GM23338 (cell line): ENCODE data around the gene SELENON. TPM values are rescaled to one million over a fixed set of nuclear protein-coding genes. Genes with fewer than 3 reads are reported as not detected.

Experiments used
- ATAC-seq: fragments of 200-7000 bp; cut with Tn5 transposase; 3 replicates; pipeline ENCODE4 v1.9.1; 2020
- DNase-seq: peaks from one replicate; pipeline ENCODE4 v3.0.0-alpha.2; 2015; ENCODE audit warnings: low spot score
- H2AFZ ChIP-seq: fragments of 200-600 bp; sonication (generic); 2 replicates; pipeline ENCODE4 v1.8.0; 2016; ENCODE audit warnings: antibody characterized with exemption, mild to moderate bottlenecking, moderate library complexity
- H3F3A ChIP-seq: fragments of 200-600 bp; sonication (generic); replicated peaks from 2 replicates; pipeline ENCODE4 v1.8.0; 2017; ENCODE audit warnings: antibody characterized with exemption, mixed run types, low read depth
- H3K27ac ChIP-seq: fragments of 200-600 bp; sonication (generic); 2 replicates; pipeline ENCODE4 v1.6.1; 2016; ENCODE audit warnings: low read depth
- H3K27me3 ChIP-seq: fragments of 200-600 bp; sonication (generic); 2 replicates; pipeline ENCODE4 v1.8.0; 2016; ENCODE audit warnings: mild to moderate bottlenecking, mixed run types, moderate library complexity; ENCODE audit not compliant: insufficient read depth
- H3K36me3 ChIP-seq: fragments of 200-600 bp; sonication (generic); 2 replicates; pipeline ENCODE4 v1.8.0; 2016; ENCODE audit warnings: mild to moderate bottlenecking; ENCODE audit not compliant: insufficient read depth
- H3K4me1 ChIP-seq: fragments of 200-600 bp; sonication (generic); 2 replicates; pipeline ENCODE4 v1.8.0; 2016; ENCODE audit warnings: mild to moderate bottlenecking, moderate library complexity; ENCODE audit not compliant: insufficient read depth
- H3K4me2 ChIP-seq: fragments of 200-600 bp; sonication (generic); 2 replicates; pipeline ENCODE4 v1.7.1; 2017; ENCODE audit warnings: mixed run types
- H3K4me3 ChIP-seq: fragments of 200-600 bp; sonication (generic); 2 replicates; pipeline ENCODE4 v1.6.1; 2016; ENCODE audit warnings: mixed run types
- H3K79me2 ChIP-seq: fragments of 200-600 bp; sonication (generic); replicated peaks from 2 replicates; pipeline ENCODE4 v1.8.0; 2017; ENCODE audit warnings: mild to moderate bottlenecking; ENCODE audit not compliant: insufficient read depth
- H3K9me2 ChIP-seq: fragments of 200-600 bp; sonication (generic); 2 replicates; pipeline ENCODE4 v1.8.0; 2017; ENCODE audit not compliant: insufficient read depth
- H4K20me1 ChIP-seq: fragments of 200-600 bp; sonication (generic); replicated peaks from 2 replicates; pipeline ENCODE4 v1.8.0; 2017; ENCODE audit warnings: mild to moderate bottlenecking; ENCODE audit not compliant: insufficient read depth
- H3K27ac Mint-ChIP-seq: 2 replicates; pipeline ENCODE4 v1.8.0; 2020; ENCODE audit warnings: inconsistent platforms, mild to moderate bottlenecking, moderate library complexity, mixed read lengths
- H3K27me3 Mint-ChIP-seq: 3 replicates; pipeline ENCODE4 v1.8.0; 2022; ENCODE audit warnings: low read depth, mild to moderate bottlenecking, moderate library complexity, mixed read lengths, inconsistent platforms; ENCODE audit not compliant: insufficient read depth, poor library complexity
- H3K36me3 Mint-ChIP-seq: 3 replicates; pipeline ENCODE4 v1.8.0; 2021; ENCODE audit warnings: low read depth, mild to moderate bottlenecking, inconsistent platforms, moderate library complexity, mixed read lengths
- H3K4me1 Mint-ChIP-seq: 3 replicates; pipeline ENCODE4 v1.8.0; 2020; ENCODE audit warnings: mild to moderate bottlenecking, inconsistent platforms, mixed read lengths
- H3K4me3 Mint-ChIP-seq: 3 replicates; pipeline ENCODE4 v1.8.0; 2021; ENCODE audit warnings: moderate library complexity, mild to moderate bottlenecking, inconsistent platforms, mixed read lengths
- H3K9me3 Mint-ChIP-seq: 3 replicates; pipeline ENCODE4 v1.8.0; 2020; ENCODE audit warnings: moderate library complexity, mild to moderate bottlenecking, inconsistent platforms, mixed read lengths
- CREB1 ChIP-seq: fragments of 250-450 bp; sonication (Bioruptor Pico); IDR thresholded peaks from 2 replicates; pipeline ENCODE4 v1.5.0; 2020; ENCODE audit warnings: low read depth, mild to moderate bottlenecking, moderate library complexity
- EZH2 ChIP-seq: fragments of 200-600 bp; sonication (generic); IDR thresholded peaks from one replicate; pipeline ENCODE4 v1.8.0; 2017; ENCODE audit warnings: antibody characterized with exemption, mild to moderate bottlenecking, low read depth; ENCODE audit not compliant: unreplicated experiment
- EZH2phosphoT487 ChIP-seq: fragments of 200-600 bp; sonication (generic); IDR thresholded peaks from one replicate; pipeline ENCODE4 v1.8.1; 2018; ENCODE audit warnings: antibody characterized with exemption; ENCODE audit not compliant: unreplicated experiment
- JUNB ChIP-seq: IDR thresholded peaks from one replicate; pipeline ENCODE4 v1.6.1; 2016; ENCODE audit warnings: antibody characterized with exemption; ENCODE audit not compliant: unreplicated experiment
- NANOG ChIP-seq: IDR thresholded peaks from 2 replicates; pipeline ENCODE4 v1.6.1; 2016; ENCODE audit warnings: antibody characterized with exemption, borderline replicate concordance
- POLR2AphosphoS5 ChIP-seq: IDR thresholded peaks from 2 replicates; pipeline ENCODE4 v1.6.1; 2016; ENCODE audit warnings: antibody characterized with exemption, low read depth
- STAT1 ChIP-seq: IDR thresholded peaks from one replicate; pipeline ENCODE4 v1.6.1; 2016; ENCODE audit warnings: antibody characterized with exemption; ENCODE audit not compliant: unreplicated experiment
- ZNF114 ChIP-seq: fragments of 250-450 bp; sonication (Bioruptor Pico); IDR thresholded peaks from 2 replicates; pipeline ENCODE4 v1.5.0; 2020; ENCODE audit warnings: mild to moderate bottlenecking, moderate library complexity
- ZNF331 ChIP-seq: fragments of 250-450 bp; sonication (Bioruptor Pico); IDR thresholded peaks from 2 replicates; pipeline ENCODE4 v1.5.0; 2020; ENCODE audit warnings: low read depth, mild to moderate bottlenecking, moderate library complexity
- polyA plus RNA-seq: library from polyadenylated mRNA; unstranded; fragments of >200 nt; fragmentation: Nextera tagmentation; extraction: Ambion mirVana; gene quantifications from 2 replicates; pipeline ENCODE4 v1.2.1, GENCODE V29; 2016
- total RNA-seq: library from RNA; depleted of rRNA; stranded (reverse); fragments of >200 nt; shearing (Covaris generic); gene quantifications from 2 replicates; pipeline ENCODE4 v1.2.3, GENCODE V29; 2014
- TF ChIP-seq, protein P1 (sequence below): IDR thresholded peaks from one replicate; pipeline ENCODE4 v1.6.1; 2018; ENCODE audit warnings: antibody characterized with exemption; ENCODE audit not compliant: unreplicated experiment
- TF ChIP-seq, protein P2 (sequence below): IDR thresholded peaks from 2 replicates; pipeline ENCODE4 v1.6.1; 2016; ENCODE audit warnings: antibody characterized with exemption
- TF ChIP-seq, protein P3 (sequence below), 2 experiments: fragments of 200-600 bp in 1 of 2; sonication (generic) in 1 of 2; conservative IDR thresholded peaks; 2 replicates each; pipeline versions ENCODE4 v1.5.1 to v1.6.1; 2016 to 2017; ENCODE audit warnings: antibody characterized with exemption in 2 of 2, low read depth in 2 of 2, mild to moderate bottlenecking in 2 of 2, moderate library complexity in 1 of 2
- TF ChIP-seq, protein P4 (sequence below): fragments of 250-450 bp; sonication (Bioruptor Pico); IDR thresholded peaks from 2 replicates; pipeline ENCODE4 v1.5.0; 2020; ENCODE audit warnings: mild to moderate bottlenecking, moderate library complexity

SELENON gene
- total and polyA plus RNA-seq, 2 experiments from 2014 or later: 17.9 to 93.2 TPM

DNA sequence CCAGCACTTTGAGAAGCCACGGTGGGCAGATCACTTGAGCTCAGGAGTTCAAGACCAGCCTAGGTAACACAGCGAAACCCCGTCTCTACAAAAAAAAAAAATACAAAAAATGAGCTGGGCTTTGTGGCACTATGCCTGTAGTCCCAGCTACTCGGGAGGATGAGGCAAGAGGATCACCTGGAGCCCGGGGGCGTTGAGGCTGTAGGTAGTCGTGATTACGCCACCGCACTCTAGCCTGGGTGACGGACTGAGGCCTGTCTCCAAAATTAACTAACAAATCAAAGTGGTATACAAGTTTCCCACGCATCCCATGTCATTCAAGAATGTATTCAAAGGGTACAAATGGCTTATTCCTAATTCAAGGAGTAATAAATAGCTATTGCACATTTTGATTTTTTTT lies 56.9 kb downstream of the SELENON start:
- no peak for DNase-seq
- no peak overlapping the region for H3K4me3 Mint-ChIP-seq
- no peak overlapping the region for H3K27ac ChIP-seq

More for the DNA sequence above, 56.9 kb downstream of the SELENON start:
- TF ChIP-seq, protein P1, sequence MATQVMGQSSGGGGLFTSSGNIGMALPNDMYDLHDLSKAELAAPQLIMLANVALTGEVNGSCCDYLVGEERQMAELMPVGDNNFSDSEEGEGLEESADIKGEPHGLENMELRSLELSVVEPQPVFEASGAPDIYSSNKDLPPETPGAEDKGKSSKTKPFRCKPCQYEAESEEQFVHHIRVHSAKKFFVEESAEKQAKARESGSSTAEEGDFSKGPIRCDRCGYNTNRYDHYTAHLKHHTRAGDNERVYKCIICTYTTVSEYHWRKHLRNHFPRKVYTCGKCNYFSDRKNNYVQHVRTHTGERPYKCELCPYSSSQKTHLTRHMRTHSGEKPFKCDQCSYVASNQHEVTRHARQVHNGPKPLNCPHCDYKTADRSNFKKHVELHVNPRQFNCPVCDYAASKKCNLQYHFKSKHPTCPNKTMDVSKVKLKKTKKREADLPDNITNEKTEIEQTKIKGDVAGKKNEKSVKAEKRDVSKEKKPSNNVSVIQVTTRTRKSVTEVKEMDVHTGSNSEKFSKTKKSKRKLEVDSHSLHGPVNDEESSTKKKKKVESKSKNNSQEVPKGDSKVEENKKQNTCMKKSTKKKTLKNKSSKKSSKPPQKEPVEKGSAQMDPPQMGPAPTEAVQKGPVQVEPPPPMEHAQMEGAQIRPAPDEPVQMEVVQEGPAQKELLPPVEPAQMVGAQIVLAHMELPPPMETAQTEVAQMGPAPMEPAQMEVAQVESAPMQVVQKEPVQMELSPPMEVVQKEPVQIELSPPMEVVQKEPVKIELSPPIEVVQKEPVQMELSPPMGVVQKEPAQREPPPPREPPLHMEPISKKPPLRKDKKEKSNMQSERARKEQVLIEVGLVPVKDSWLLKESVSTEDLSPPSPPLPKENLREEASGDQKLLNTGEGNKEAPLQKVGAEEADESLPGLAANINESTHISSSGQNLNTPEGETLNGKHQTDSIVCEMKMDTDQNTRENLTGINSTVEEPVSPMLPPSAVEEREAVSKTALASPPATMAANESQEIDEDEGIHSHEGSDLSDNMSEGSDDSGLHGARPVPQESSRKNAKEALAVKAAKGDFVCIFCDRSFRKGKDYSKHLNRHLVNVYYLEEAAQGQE: no peak
- no peak for TF ChIP-seq ZNF331 (CRISPR knock-in tag)
- no peak for TF ChIP-seq JUNB
- no peak for TF ChIP-seq STAT1
- TF ChIP-seq CREB1 (CRISPR knock-in tag): no peak
- TF ChIP-seq, protein P2, sequence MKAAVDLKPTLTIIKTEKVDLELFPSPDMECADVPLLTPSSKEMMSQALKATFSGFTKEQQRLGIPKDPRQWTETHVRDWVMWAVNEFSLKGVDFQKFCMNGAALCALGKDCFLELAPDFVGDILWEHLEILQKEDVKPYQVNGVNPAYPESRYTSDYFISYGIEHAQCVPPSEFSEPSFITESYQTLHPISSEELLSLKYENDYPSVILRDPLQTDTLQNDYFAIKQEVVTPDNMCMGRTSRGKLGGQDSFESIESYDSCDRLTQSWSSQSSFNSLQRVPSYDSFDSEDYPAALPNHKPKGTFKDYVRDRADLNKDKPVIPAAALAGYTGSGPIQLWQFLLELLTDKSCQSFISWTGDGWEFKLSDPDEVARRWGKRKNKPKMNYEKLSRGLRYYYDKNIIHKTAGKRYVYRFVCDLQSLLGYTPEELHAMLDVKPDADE: no peak
- TF ChIP-seq EZH2phosphoT487: no peak
- no peak for TF ChIP-seq POLR2AphosphoS5
- TF ChIP-seq ZNF114 (CRISPR knock-in tag): no peak
- no peak for TF ChIP-seq EZH2
- TF ChIP-seq, protein P3, sequence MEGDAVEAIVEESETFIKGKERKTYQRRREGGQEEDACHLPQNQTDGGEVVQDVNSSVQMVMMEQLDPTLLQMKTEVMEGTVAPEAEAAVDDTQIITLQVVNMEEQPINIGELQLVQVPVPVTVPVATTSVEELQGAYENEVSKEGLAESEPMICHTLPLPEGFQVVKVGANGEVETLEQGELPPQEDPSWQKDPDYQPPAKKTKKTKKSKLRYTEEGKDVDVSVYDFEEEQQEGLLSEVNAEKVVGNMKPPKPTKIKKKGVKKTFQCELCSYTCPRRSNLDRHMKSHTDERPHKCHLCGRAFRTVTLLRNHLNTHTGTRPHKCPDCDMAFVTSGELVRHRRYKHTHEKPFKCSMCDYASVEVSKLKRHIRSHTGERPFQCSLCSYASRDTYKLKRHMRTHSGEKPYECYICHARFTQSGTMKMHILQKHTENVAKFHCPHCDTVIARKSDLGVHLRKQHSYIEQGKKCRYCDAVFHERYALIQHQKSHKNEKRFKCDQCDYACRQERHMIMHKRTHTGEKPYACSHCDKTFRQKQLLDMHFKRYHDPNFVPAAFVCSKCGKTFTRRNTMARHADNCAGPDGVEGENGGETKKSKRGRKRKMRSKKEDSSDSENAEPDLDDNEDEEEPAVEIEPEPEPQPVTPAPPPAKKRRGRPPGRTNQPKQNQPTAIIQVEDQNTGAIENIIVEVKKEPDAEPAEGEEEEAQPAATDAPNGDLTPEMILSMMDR (conservative IDR thresholded peaks at IDR 0.05; ENCODE audit: low read depth in 2 of 2): no peak
- TF ChIP-seq NANOG: no peak
- TF ChIP-seq, protein P4, sequence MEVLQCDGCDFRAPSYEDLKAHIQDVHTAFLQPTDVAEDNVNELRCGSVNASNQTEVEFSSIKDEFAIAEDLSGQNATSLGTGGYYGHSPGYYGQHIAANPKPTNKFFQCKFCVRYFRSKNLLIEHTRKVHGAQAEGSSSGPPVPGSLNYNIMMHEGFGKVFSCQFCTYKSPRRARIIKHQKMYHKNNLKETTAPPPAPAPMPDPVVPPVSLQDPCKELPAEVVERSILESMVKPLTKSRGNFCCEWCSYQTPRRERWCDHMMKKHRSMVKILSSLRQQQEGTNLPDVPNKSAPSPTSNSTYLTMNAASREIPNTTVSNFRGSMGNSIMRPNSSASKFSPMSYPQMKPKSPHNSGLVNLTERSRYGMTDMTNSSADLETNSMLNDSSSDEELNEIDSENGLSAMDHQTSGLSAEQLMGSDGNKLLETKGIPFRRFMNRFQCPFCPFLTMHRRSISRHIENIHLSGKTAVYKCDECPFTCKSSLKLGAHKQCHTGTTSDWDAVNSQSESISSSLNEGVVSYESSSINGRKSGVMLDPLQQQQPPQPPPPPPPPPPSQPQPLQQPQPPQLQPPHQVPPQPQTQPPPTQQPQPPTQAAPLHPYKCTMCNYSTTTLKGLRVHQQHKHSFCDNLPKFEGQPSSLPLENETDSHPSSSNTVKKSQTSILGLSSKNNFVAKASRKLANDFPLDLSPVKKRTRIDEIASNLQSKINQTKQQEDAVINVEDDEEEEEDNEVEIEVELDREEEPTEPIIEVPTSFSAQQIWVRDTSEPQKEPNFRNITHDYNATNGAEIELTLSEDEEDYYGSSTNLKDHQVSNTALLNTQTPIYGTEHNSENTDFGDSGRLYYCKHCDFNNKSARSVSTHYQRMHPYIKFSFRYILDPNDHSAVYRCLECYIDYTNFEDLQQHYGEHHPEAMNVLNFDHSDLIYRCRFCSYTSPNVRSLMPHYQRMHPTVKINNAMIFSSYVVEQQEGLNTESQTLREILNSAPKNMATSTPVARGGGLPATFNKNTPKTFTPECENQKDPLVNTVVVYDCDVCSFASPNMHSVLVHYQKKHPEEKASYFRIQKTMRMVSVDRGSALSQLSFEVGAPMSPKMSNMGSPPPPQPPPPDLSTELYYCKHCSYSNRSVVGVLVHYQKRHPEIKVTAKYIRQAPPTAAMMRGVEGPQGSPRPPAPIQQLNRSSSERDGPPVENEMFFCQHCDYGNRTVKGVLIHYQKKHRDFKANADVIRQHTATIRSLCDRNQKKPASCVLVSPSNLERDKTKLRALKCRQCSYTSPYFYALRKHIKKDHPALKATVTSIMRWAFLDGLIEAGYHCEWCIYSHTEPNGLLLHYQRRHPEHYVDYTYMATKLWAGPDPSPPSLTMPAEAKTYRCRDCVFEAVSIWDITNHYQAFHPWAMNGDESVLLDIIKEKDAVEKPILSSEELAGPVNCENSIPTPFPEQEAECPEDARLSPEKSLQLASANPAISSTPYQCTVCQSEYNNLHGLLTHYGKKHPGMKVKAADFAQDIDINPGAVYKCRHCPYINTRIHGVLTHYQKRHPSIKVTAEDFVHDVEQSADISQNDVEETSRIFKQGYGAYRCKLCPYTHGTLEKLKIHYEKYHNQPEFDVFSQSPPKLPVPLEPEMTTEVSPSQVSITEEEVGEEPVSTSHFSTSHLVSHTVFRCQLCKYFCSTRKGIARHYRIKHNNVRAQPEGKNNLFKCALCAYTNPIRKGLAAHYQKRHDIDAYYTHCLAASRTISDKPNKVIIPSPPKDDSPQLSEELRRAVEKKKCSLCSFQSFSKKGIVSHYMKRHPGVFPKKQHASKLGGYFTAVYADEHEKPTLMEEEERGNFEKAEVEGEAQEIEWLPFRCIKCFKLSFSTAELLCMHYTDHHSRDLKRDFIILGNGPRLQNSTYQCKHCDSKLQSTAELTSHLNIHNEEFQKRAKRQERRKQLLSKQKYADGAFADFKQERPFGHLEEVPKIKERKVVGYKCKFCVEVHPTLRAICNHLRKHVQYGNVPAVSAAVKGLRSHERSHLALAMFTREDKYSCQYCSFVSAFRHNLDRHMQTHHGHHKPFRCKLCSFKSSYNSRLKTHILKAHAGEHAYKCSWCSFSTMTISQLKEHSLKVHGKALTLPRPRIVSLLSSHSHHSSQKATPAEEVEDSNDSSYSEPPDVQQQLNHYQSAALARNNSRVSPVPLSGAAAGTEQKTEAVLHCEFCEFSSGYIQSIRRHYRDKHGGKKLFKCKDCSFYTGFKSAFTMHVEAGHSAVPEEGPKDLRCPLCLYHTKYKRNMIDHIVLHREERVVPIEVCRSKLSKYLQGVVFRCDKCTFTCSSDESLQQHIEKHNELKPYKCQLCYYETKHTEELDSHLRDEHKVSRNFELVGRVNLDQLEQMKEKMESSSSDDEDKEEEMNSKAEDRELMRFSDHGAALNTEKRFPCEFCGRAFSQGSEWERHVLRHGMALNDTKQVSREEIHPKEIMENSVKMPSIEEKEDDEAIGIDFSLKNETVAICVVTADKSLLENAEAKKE (CRISPR knock-in tag): no peak
- H3K4me1 Mint-ChIP-seq: peaks cover 14% of the 10 kb centered on the region
- Histone ChIP-seq H4K20me1 (peaks cover 21% of the 10 kb centered on the region), H3F3A (0 out of 2 replicates have a peak, but pooled peaks cover 3% of the 10 kb centered on the region), H3K9me2 (no peaks in the 10 kb centered on the region), H3K4me3 (no peak overlapping the region), H3K36me3 (no peaks in the 10 kb centered on the region), H3K4me2 (no peak overlapping the region), H3K79me2 (peaks cover 73% of the 10 kb centered on the region), H3K27me3 (no peaks in the 10 kb centered on the region), H3K4me1 (peaks cover 11% of the 10 kb centered on the region), H2AFZ (no peak overlapping the region)
- no peaks in the 10 kb centered on the region for H3K36me3 Mint-ChIP-seq
- peaks cover 10% of the 10 kb centered on the region for H3K27me3 Mint-ChIP-seq
- peaks cover 3% of the 10 kb centered on the region; the same call in 2 of the 3 replicates for H3K9me3 Mint-ChIP-seq
- H3K27ac Mint-ChIP-seq: no peak overlapping the region
- ATAC-seq: no peak
